BLaER1 treated with 17β-estradiol and CSF1 and Interleukin-3, amounts not matched to agents 10 nM and 100 nM (cell line): Measurements from ENCODE around the gene DUOX2.

Source experiments
- H3K27ac ChIP-seq, 11 experiments: shearing (Covaris generic); formaldehyde crosslinking; 2 replicates each; pipeline ENCODE4 v1.8.1; 2022
- H3K27me3 ChIP-seq, 11 experiments: shearing (Covaris generic); formaldehyde crosslinking; 2 replicates each; pipeline ENCODE4 v1.8.1; 2022
- H3K36me3 ChIP-seq, 11 experiments: shearing (Covaris generic); formaldehyde crosslinking; 2 replicates each; pipeline ENCODE4 v1.8.1; 2022
- H3K4me1 ChIP-seq, 10 experiments: shearing (Covaris generic); formaldehyde crosslinking; 2 replicates each; pipeline ENCODE4 v1.8.1; 2022
- H3K4me2 ChIP-seq, 11 experiments: shearing (Covaris generic); formaldehyde crosslinking; 2 replicates each; pipeline ENCODE4 v1.8.1; 2022
- H3K4me3 ChIP-seq, 10 experiments: shearing (Covaris generic); formaldehyde crosslinking; 2 replicates each; pipeline ENCODE4 v1.8.1; 2022
- H3K9ac ChIP-seq, 11 experiments: shearing (Covaris generic); formaldehyde crosslinking; 2 replicates each; pipeline ENCODE4 v1.8.1; 2022
- H3K9me3 ChIP-seq, 11 experiments: shearing (Covaris generic); formaldehyde crosslinking; replicated peaks in 1 of 11; 2 replicates each; pipeline ENCODE4 v1.8.1; 2022
- H4K20me1 ChIP-seq, 11 experiments: shearing (Covaris generic); formaldehyde crosslinking; 2 replicates each; pipeline ENCODE4 v1.8.1; 2022
- Cebpa-rat ChIP-seq, 11 experiments: shearing (Covaris generic); IDR thresholded peaks; 2 replicates each; pipeline ENCODE4 v1.8.1; 2022

Gene DUOX2

GRCh38 chr15:45134682-45135604 is 21.0 kb upstream of the DUOX2 start:
- Histone ChIP-seq H3K4me1 (peaks cover 0 to 12% (median 0%) of the 10 kb centered on the region in 10 experiments; a peak in 5 of 20 replicates), H3K4me3 (no peak overlapping the region), H3K9ac (no peak overlapping the region), H3K9me3 (peaks cover 0 to 8% (median 5%) of the 10 kb centered on the region in 11 experiments; a peak in 7 of 22 replicates), H3K36me3 (no peaks in the 10 kb centered on the region), H4K20me1 (no peaks in the 10 kb centered on the region), H3K4me2 (no peak overlapping the region), H3K27me3 (peaks cover 0 to 7% (median 4%) of the 10 kb centered on the region in 11 experiments; a peak in 7 of 22 replicates), H3K27ac (no peak overlapping the region)
- no peak for TF ChIP-seq Cebpa-rat (IDR thresholded peaks at IDR 0.05)

- Histone ChIP-seq H4K20me1 (no peaks in the 10 kb centered on the region), H3K9me3 (peaks cover 0 to 8% (median 5%) of the 10 kb centered on the region in 11 experiments; a peak in 7 of 22 replicates), H3K4me3 (no peak overlapping the region), H3K36me3 (no peaks in the 10 kb centered on the region), H3K27me3 (peaks cover 0 to 7% (median 4%) of the 10 kb centered on the region in 11 experiments; a peak in 7 of 22 replicates), H3K4me1 (peaks cover 0 to 12% (median 0%) of the 10 kb centered on the region in 10 experiments; a peak in 5 of 20 replicates), H3K9ac (no peak overlapping the region), H3K4me2 (no peak overlapping the region), H3K27ac (no peak overlapping the region)
- no peak for TF ChIP-seq Cebpa-rat (IDR thresholded peaks at IDR 0.05)
These were observed 20.1 kb upstream of the DUOX2 start for GRCh38 chr15:45134046-45134445.

- no peak overlapping the region for H3K9ac ChIP-seq
- no peak overlapping the region for H3K4me3 ChIP-seq
- H3K9me3 ChIP-seq, result peaks cover 0 to 8% (median 5%) of the 10 kb centered on the region in 11 experiments; a peak in 7 of 22 replicates
- H3K4me1 ChIP-seq, result peaks cover 0 to 12% (median 0%) of the 10 kb centered on the region in 10 experiments; a peak in 5 of 20 replicates
- no peaks in the 10 kb centered on the region for H3K36me3 ChIP-seq
- no peaks in the 10 kb centered on the region for H4K20me1 ChIP-seq
- TF ChIP-seq Cebpa-rat (IDR thresholded peaks at IDR 0.05), result no peak
- no peak overlapping the region for H3K27ac ChIP-seq
- peaks cover 0 to 7% (median 4%) of the 10 kb centered on the region in 11 experiments; a peak in 7 of 22 replicates for H3K27me3 ChIP-seq
- H3K4me2 ChIP-seq, result 0 out of 22 replicates have a peak overlapping the region, but pooled peaks of 1 of the 11 experiments have one; percentile 10
These were observed 19.6 kb upstream of the DUOX2 start for GRCh38 chr15:45133561-45133920.

- Histone ChIP-seq H3K4me1 (peaks cover 0 to 12% (median 0%) of the 10 kb centered on the region in 10 experiments; a peak in 5 of 20 replicates), H3K9me3 (peaks cover 0 to 8% (median 5%) of the 10 kb centered on the region in 11 experiments; a peak in 7 of 22 replicates), H4K20me1 (no peaks in the 10 kb centered on the region), H3K27me3 (peaks cover 0 to 7% (median 4%) of the 10 kb centered on the region in 11 experiments; a peak in 7 of 22 replicates), H3K36me3 (no peaks in the 10 kb centered on the region), H3K4me2 (no peak overlapping the region), H3K4me3 (no peak overlapping the region), H3K27ac (no peak overlapping the region), H3K9ac (no peak overlapping the region)
- no peak for TF ChIP-seq Cebpa-rat (IDR thresholded peaks at IDR 0.05)
These were observed 19.0 kb upstream of the DUOX2 start for GRCh38 chr15:45132844-45133560.

- Histone ChIP-seq H3K27me3 (peaks cover 0 to 7% (median 4%) of the 10 kb centered on the region in 11 experiments; a peak in 7 of 22 replicates), H3K9me3 (peaks cover 0 to 8% (median 5%) of the 10 kb centered on the region in 11 experiments; a peak in 7 of 22 replicates), H3K27ac (no peak overlapping the region), H3K4me3 (no peak overlapping the region), H3K4me1 (peaks cover 0 to 8% (median 0%) of the 10 kb centered on the region in 10 experiments; a peak in 5 of 20 replicates), H4K20me1 (no peaks in the 10 kb centered on the region), H3K9ac (no peak overlapping the region), H3K4me2 (no peak overlapping the region), H3K36me3 (no peaks in the 10 kb centered on the region)
- TF ChIP-seq Cebpa-rat (IDR thresholded peaks at IDR 0.05), result no peak
These were observed 17.5 kb upstream of the DUOX2 start for GRCh38 chr15:45131510-45131909.

GRCh38 chr15:45130291-45131000 is 16.5 kb upstream of the DUOX2 start:
- H4K20me1 ChIP-seq, result no peaks in the 10 kb centered on the region
- no peak overlapping the region for H3K27ac ChIP-seq
- H3K9ac ChIP-seq, result no peak overlapping the region
- H3K4me1 ChIP-seq, result peaks cover 0 to 6% (median 0%) of the 10 kb centered on the region in 10 experiments; a peak in 2 of 20 replicates
- no peak overlapping the region for H3K4me3 ChIP-seq
- H3K36me3 ChIP-seq, result no peaks in the 10 kb centered on the region
- no peak for TF ChIP-seq Cebpa-rat (IDR thresholded peaks at IDR 0.05)
- peaks cover 0 to 7% (median 4%) of the 10 kb centered on the region in 11 experiments; a peak in 7 of 22 replicates for H3K27me3 ChIP-seq
- no peak overlapping the region for H3K4me2 ChIP-seq
- H3K9me3 ChIP-seq, result peaks cover 0 to 8% (median 5%) of the 10 kb centered on the region in 11 experiments; a peak in 7 of 22 replicates

GRCh38 chr15:45129651-45130129 is 15.7 kb upstream of the DUOX2 start, which contains the start of the genes DUOX1 and DUOXA1:
Gene DUOX1, plus strand, starts transcription at chr15:45129994. Its CDS starts 1,973 bp downstream, at chr15:45131967.
Gene DUOXA1, minus strand, starts transcription at chr15:45129879. Its CDS starts 6,865 bp downstream, at chr15:45123014.
- H4K20me1 ChIP-seq, result no peaks in the 10 kb centered on the region
- H3K4me1 ChIP-seq, result peaks cover 0 to 6% (median 0%) of the 10 kb centered on the region in 10 experiments; a peak in 2 of 20 replicates
- no peak within 1 kb of the TSS for H3K4me2 ChIP-seq
- H3K9ac ChIP-seq, result no peak within 1 kb of the TSS
- H3K27me3 ChIP-seq, result peaks cover 0 to under 1% (median 0%) of the 10 kb centered on the region in 11 experiments; a peak in 1 of 22 replicates
- H3K27ac ChIP-seq, result no peak within 1 kb of the TSS
- no peak within 1 kb of the TSS for H3K4me3 ChIP-seq
- H3K36me3 ChIP-seq, result no peaks in the 10 kb centered on the region
- TF ChIP-seq Cebpa-rat (IDR thresholded peaks at IDR 0.05), result no peak
- peaks cover 0 to under 1% (median 0%) of the 10 kb centered on the region in 11 experiments; a peak in 1 of 22 replicates for H3K9me3 ChIP-seq
